HUES48 (cell line): ENCODE data around the gene FOXI1.

ENCODE experiments used
- H3K27ac ChIP-seq: one replicate; pipeline ENCODE4 v1.7.0; 2013; ENCODE audit warnings: low read depth, low read length, inconsistent platforms
- H3K27me3 ChIP-seq: 2 replicates; pipeline ENCODE4 v1.6.1; 2013; ENCODE audit warnings: mild to moderate bottlenecking, low read length; ENCODE audit not compliant: control insufficient read depth, insufficient read depth
- H3K36me3 ChIP-seq: 2 replicates; pipeline ENCODE4 v1.6.1; 2013; ENCODE audit warnings: low read length; ENCODE audit not compliant: control insufficient read depth, insufficient read depth
- H3K4me1 ChIP-seq: 2 replicates; pipeline ENCODE4 v1.6.1; 2013; ENCODE audit warnings: mild to moderate bottlenecking, low read length; ENCODE audit not compliant: control insufficient read depth, insufficient read depth
- H3K4me3 ChIP-seq: 2 replicates; pipeline ENCODE4 v1.5.1; 2013; ENCODE audit warnings: mild to moderate bottlenecking, low read depth, low read length
- H3K9ac ChIP-seq: 2 replicates; pipeline ENCODE4 v1.6.1; 2013; ENCODE audit warnings: mild to moderate bottlenecking, low read depth, low read length, moderate library complexity
- H3K9me3 ChIP-seq: 2 replicates; pipeline ENCODE4 v1.6.1; 2013; ENCODE audit warnings: low read length; ENCODE audit not compliant: control insufficient read depth, insufficient read depth

FOXI1 gene

GRCh38 chr5:170076211-170076610 lies 29.5 kb upstream of the FOXI1 start:
- Histone ChIP-seq H3K36me3 (no peaks in the 10 kb centered on the region), H3K27ac (no peak overlapping the region), H3K9ac (no peak overlapping the region), H3K27me3 (no peaks in the 10 kb centered on the region), H3K4me1 (no peaks in the 10 kb centered on the region), H3K9me3 (no peaks in the 10 kb centered on the region), H3K4me3 (no peak overlapping the region)

- Histone ChIP-seq H3K9ac (no peak overlapping the region), H3K36me3 (no peaks in the 10 kb centered on the region)
Measured at GRCh38 chr5:170076739-170077138, 29.0 kb upstream of the FOXI1 start.

GRCh38 chr5:170077526-170077925 lies 28.2 kb upstream of the FOXI1 start:
- H3K9me3 ChIP-seq, result no peaks in the 10 kb centered on the region
- H3K4me1 ChIP-seq, result no peaks in the 10 kb centered on the region
- no peaks in the 10 kb centered on the region for H3K36me3 ChIP-seq
- H3K27me3 ChIP-seq, result no peaks in the 10 kb centered on the region
- H3K27ac ChIP-seq, result no peak overlapping the region
- H3K9ac ChIP-seq, result no peak overlapping the region
- no peak overlapping the region for H3K4me3 ChIP-seq

More at GRCh38 chr5:170076739-170077138, 29.0 kb upstream of the FOXI1 start:
- Histone ChIP-seq H3K4me3 (no peak overlapping the region), H3K4me1 (no peaks in the 10 kb centered on the region), H3K27me3 (no peaks in the 10 kb centered on the region), H3K27ac (no peak overlapping the region), H3K9me3 (no peaks in the 10 kb centered on the region)

- Histone ChIP-seq H3K9ac (no peak overlapping the region), H3K27me3 (no peaks in the 10 kb centered on the region), H3K4me3 (no peak overlapping the region), H3K36me3 (no peaks in the 10 kb centered on the region), H3K9me3 (no peaks in the 10 kb centered on the region), H3K4me1 (no peaks in the 10 kb centered on the region), H3K27ac (no peak overlapping the region)
Measured at GRCh38 chr5:170078458-170078857, 27.2 kb upstream of the FOXI1 start.

DNA sequence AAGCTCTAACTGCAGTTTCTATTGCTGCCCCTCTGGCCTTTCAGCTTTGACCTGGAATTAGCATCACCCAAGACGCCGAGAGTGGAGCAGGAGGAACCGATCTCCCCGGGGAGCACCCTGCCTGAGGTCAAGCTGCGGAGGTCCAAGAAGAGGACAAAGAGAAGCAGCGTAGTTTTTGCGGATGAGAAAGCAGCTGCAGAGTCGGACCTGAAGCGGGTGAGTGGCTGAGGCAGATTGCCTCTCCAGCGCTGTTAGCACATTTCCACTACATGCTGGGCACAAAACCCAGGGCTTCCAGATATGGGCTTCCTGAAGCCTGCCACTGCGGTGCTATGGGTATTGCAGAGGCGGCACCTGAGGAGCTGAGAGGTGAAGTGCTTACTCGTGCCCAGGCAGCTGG lies 26.8 kb upstream of the FOXI1 start:
- Histone ChIP-seq H3K9me3 (no peaks in the 10 kb centered on the region), H3K4me3 (no peak overlapping the region), H3K4me1 (no peaks in the 10 kb centered on the region), H3K27me3 (no peaks in the 10 kb centered on the region), H3K36me3 (no peaks in the 10 kb centered on the region), H3K27ac (no peak overlapping the region), H3K9ac (no peak overlapping the region)

DNA sequence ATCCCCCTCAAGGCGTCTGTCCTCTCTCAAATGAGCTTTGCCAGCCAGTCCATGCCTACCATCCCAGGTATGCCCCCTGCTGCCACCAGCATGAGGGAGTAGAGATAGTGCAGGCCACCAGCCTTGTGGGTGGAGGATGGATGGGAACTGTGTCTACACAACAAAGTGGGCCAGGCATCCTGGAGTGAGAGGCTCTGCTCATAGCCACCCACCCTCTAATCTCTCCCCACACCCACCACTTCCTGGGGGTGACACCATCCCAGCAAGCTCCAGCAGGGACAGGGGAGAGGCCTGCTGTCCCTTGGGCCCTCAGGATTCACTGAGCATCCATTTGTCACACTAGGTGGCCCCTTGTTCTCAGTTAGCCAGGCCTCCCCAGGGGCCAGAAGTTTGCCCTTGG lies 25.5 kb upstream of the FOXI1 start:
- Histone ChIP-seq H3K4me1 (no peaks in the 10 kb centered on the region), H3K9me3 (no peaks in the 10 kb centered on the region), H3K36me3 (no peaks in the 10 kb centered on the region), H3K27ac (no peak overlapping the region), H3K9ac (no peak overlapping the region), H3K4me3 (no peak overlapping the region), H3K27me3 (no peaks in the 10 kb centered on the region)

GRCh38 chr5:170080786-170081445 lies 24.8 kb upstream of the FOXI1 start:
- no peak overlapping the region for H3K27ac ChIP-seq
- no peaks in the 10 kb centered on the region for H3K27me3 ChIP-seq
- H3K9me3 ChIP-seq, result no peaks in the 10 kb centered on the region
- H3K4me3 ChIP-seq, result no peak overlapping the region
- no peak overlapping the region for H3K9ac ChIP-seq
- no peaks in the 10 kb centered on the region for H3K36me3 ChIP-seq
- no peaks in the 10 kb centered on the region for H3K4me1 ChIP-seq

DNA sequence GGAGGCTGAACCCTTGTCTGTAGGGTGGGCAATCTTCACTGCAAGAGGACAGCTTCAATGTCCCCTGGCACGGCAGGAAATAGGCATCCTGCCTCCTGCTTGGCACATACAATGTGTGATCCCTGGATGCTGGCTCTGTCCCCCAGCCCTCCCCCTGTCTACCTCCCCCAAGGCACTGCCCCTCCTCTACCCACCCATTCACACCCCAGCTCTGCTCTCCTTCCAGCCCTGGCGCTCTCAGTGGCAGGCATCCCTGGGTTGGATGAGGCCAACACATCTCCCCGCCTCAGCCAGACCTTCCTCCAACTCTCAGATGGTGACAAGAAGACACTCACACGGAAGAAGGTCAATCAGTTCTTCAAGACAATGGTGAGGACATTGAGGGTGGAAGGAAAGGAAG lies 24.1 kb upstream of the FOXI1 start:
- Histone ChIP-seq H3K27ac (no peak overlapping the region), H3K27me3 (no peaks in the 10 kb centered on the region), H3K9me3 (no peaks in the 10 kb centered on the region), H3K9ac (no peak overlapping the region), H3K36me3 (no peaks in the 10 kb centered on the region), H3K4me3 (no peak overlapping the region), H3K4me1 (no peaks in the 10 kb centered on the region)

GRCh38 chr5:170082701-170083100 lies 23.0 kb upstream of the FOXI1 start:
- no peaks in the 10 kb centered on the region for H3K4me1 ChIP-seq
- no peaks in the 10 kb centered on the region for H3K27me3 ChIP-seq
- H3K27ac ChIP-seq, result no peak overlapping the region
- no peak overlapping the region for H3K4me3 ChIP-seq
- no peak overlapping the region for H3K9ac ChIP-seq
- H3K36me3 ChIP-seq, result no peaks in the 10 kb centered on the region
- no peaks in the 10 kb centered on the region for H3K9me3 ChIP-seq

DNA sequence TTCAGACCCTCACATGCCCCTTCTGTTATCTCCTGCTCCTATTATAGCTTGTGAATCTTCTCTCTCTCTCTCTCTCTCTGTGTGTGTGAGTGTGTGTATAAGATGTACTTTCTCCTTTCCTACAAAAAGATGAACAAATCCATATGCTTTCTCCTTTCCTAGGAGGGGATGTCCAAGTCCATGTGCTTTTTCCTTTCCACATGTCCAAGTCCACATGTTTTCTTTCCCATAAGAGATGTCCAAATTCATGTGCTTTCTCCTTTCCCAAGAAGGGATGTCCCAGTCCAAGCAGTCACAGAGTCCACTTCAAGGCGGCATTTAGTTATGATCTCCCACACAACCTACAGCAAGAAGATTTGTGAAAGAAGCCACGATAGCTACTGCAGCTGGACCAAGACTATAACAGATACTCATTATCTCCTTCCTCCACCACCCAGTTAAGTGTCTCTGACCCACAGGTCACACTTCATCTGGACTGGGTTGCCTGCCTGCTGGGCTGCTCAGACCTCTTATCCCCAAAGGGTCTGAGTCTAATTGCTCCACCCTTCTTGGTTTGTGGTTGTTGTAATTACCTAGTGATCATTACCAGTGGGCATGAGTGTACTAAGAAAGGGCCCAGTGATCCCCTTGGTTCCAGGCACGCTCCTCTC lies 18.4 kb upstream of the FOXI1 start:
- Histone ChIP-seq H3K27ac (no peak overlapping the region), H3K9me3 (no peaks in the 10 kb centered on the region), H3K4me3 (no peak overlapping the region), H3K4me1 (no peaks in the 10 kb centered on the region), H3K27me3 (no peaks in the 10 kb centered on the region), H3K9ac (no peak overlapping the region), H3K36me3 (no peaks in the 10 kb centered on the region)

GRCh38 chr5:170092455-170093101 lies 13.1 kb upstream of the FOXI1 start:
- H3K36me3 ChIP-seq, result no peaks in the 10 kb centered on the region
- H3K4me3 ChIP-seq, result no peak overlapping the region
- no peak overlapping the region for H3K27ac ChIP-seq
- no peaks in the 10 kb centered on the region for H3K4me1 ChIP-seq
- no peaks in the 10 kb centered on the region for H3K9me3 ChIP-seq
- no peaks in the 10 kb centered on the region for H3K27me3 ChIP-seq
- H3K9ac ChIP-seq, result no peak overlapping the region
